ACHN (cell line): ENCODE data around the gene DGUOK.

Experiments used
- DNase-seq: peaks from one replicate; pipeline ENCODE4 v3.0.0-alpha.2; 2015
- in situ Hi-C: cut with HindIII; loops from 2 replicates; pipeline ENCODE4 v1.10.0; 2017; ENCODE audit warnings: low sequenced_read_pairs, low pct_ligation_motif_present, low pct_unique_long_range_greater_than_20kb

Gene DGUOK

GRCh38 chr2:73917296-73917695 is 9.4 kb upstream of the DGUOK start:
- in situ Hi-C loops = no loop called here
- DNase-seq = no peak

DNA sequence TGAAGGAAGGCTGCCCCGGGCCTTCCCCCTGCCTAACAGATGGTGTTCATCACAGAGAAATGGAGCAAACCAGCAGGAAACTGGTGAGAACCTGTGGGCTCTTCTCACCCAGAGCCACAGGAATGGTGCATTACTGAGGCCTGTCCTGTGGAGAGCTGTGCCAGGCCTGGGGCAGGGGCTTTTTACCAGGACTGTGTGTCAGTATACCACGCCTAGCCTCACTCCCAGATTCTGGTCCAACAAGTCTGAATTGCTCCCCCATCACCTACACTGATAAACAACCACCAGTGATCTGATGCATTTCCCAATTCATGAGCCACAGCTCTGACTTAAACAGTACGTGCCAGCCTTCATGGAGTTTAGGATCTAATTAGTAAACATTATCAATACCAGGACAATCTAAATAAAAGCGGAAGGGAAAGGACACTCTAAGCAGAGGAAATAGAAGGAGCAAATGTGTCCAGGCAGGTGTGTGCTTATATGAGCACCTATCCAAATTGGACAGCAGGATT is 8.9 kb upstream of the DGUOK start:
- in situ Hi-C loops = no loop called here
- DNase-seq = no peak

DNA sequence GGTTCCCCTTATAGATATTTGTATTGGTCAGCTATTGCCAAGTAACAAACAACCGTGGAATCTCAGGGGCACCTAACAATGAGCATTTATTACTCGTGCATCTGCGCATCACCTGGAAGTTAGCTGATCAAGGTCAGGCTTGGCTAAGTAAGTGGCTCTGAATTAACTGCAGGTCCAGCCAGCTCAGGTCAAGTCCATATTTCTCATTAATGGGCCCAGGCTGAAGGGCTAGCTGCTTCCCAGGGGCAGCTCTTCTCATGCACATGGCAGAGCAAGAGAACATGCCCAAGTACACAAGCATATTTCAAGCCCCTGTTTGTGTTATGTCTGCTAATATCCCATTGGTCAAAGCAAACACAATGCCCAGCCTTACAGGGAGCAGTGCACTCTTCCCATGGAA is 7.8 kb upstream of the DGUOK start:
- in situ Hi-C loops = no loop called here
- DNase-seq = no peak

DNA sequence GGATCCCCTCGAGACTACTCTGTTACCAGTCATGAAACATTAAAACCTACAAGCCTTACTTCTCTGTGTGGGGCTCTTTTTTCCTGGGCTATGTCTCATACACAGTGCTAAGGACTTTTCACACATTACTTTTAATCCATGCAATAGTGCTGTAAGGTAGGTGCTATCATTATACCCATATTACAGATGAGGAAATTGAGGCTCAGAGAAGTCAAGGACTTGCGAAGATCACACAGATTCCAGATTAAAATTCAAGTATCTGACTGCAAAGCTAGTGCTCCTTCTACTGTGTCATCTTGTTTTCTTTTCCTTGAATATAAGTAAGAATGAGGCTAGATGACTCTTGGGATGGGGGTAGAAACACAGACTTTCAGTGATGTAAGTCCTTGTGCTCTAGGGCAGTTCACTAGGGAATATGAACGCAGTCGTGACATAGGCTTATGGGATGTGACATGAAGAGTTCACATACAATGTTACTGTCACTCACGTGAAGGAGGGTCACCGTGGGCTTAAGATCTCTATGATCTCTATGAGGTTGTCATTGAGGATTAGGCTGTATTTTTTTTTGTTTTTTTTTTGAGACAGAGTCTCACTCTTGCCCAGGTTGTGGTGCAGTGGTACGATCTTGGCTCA is 7.0 kb upstream of the DGUOK start:
- in situ Hi-C loops = no loop called here
- no peak for DNase-seq

GRCh38 chr2:73920577-73921545 is 5.8 kb upstream of the DGUOK start:
- peak; percentile 65 for DNase-seq
- in situ Hi-C loops = no loop called here

- no peak for DNase-seq
- in situ Hi-C loops = no loop called here
These were observed 5.1 kb upstream of the DGUOK start for GRCh38 chr2:73921581-73921980.

GRCh38 chr2:73922681-73923080 is 4.0 kb upstream of the DGUOK start:
- in situ Hi-C loops = no loop called here

DNA sequence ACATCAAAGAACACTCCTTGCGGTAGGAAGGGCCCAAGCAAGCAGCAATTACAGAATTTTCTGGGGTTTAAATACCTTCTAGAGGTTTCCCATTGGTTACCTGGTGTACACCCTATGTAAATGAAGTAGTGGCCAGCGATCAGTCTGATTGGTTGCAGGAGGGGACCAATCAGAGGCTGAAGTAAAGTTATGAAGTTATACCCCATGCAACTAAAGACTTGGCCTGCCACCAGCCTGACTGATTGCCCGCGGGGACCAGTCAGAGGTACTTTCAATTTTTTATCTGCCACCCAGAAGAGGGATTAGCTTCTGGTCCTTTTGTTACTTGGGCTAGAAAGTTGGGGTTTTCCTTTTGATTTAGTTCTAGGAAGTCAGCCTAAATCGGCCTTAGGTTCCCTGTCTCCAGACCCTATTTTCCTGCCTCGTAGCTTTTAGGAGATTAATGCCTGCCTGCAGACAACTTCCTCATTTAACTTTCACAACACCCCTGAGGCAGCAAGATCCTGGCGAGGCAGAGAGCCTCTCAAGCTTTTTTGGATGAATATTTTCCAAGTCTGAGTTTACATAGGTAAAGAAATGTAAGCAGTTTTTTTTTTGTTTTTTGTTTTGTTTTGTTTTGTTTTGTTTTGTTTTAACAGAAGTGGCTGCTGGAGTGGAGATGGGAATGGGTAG is 1.5 kb upstream of the DGUOK start:
- no peak for DNase-seq

More at GRCh38 chr2:73922681-73923080, 4.0 kb upstream of the DGUOK start:
- no peak for DNase-seq

GRCh38 chr2:73925853-73926492 is 707 bp upstream of the DGUOK start:
- DNase-seq = no peak
- in situ Hi-C loops = no loop called here

More for the DNA sequence above, 1.5 kb upstream of the DGUOK start:
- in situ Hi-C loops = no loop called here

DNA sequence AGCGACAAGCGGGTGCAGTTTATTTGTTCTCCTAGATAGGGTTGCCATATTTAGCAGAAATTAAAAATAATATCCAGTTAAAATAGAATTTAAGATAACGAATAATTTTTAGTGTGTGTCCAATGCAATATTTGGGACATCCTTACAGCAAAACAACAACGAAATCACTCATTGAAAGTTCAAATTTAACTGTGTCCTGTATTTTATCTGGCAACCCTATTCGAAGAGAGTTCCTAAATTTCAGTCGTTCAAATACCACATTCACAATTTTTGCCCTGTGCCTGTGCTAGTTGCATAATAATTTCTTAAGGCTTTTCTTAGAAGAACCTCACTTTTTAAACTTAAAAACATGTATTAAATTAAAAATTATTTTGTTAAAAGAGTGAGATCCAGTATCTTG is 664 bp downstream of the DGUOK start:
- in situ Hi-C loops = no loop called here
- no peak for DNase-seq

- in situ Hi-C loops = no loop called here
- no peak for DNase-seq
These were observed 2.3 kb downstream of the DGUOK start for GRCh38 chr2:73928963-73929347.

GRCh38 chr2:73930386-73930785 is 3.7 kb downstream of the DGUOK start:
- no peak for DNase-seq
- in situ Hi-C loops = no loop called here

DNA sequence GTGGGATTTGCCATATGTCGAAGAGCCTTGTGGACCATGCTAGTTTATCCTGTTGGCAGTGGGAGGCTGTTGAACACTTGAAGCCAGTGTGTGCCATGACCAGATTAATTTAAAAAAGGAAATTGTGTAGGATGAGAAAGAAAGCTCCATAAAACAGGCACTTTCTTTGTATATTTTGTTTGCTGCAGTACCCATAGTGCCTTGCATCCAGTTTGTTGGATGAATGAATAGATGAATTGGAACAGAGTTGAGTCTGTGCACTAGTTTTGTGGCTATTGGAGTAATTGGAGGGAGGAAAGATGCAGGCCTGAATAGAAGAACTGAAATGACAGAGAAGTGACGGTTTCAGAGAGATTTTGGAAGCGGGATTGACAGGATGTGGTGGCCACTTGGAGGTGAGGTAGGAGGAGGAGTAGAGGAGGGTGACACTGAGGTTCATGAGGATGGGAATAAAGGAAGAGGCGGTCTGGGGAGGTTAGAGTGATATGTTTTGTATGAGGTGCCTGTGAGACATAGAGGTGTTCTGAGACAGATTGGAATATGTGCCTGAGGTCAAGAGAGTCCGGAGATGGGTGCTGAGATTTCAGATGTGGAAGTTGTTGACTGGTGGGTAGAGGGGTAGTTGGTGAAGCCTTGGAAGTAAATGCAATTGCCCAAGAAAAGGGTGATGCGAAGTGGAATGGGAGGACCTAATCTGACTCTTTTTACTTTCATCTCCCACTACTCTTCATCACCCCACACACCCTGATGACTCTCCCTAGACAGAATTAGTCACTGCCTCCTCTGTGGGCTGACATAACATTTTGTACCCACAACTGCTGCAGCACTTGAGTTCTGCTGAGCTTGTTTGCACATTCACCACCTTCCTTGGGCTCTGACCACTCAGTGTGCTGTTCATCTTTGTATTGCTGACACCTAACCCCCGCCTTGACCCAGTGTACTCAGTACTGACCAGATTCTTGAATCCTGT is 5.1 kb downstream of the DGUOK start:
- in situ Hi-C loops = no loop called here
- peak; percentile 38 for DNase-seq

DNA sequence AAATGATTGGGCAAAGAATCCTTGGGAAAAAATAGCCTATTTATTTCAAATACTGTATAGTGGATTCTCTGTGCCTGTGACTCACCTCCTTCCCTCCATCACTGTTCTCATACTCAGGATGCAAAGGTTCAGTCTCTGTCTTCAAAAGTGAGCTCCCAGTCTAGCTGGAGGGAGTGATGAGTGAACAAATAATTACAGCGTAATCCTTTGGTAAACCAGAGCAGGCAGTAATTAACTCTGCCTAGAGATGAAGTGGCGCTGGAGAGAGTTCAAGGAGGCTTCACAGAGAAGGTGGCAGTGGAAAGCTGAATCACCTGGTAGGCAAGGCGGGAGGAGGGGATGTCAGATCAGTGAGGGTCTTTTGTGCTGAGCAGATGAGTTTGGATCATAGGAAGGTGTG is 6.5 kb downstream of the DGUOK start:
- DNase-seq = no peak
- in situ Hi-C loops = no loop called here

- in situ Hi-C loops = no loop called here
- no peak for DNase-seq
These were observed 9.0 kb downstream of the DGUOK start for GRCh38 chr2:73935641-73936040.

DNA sequence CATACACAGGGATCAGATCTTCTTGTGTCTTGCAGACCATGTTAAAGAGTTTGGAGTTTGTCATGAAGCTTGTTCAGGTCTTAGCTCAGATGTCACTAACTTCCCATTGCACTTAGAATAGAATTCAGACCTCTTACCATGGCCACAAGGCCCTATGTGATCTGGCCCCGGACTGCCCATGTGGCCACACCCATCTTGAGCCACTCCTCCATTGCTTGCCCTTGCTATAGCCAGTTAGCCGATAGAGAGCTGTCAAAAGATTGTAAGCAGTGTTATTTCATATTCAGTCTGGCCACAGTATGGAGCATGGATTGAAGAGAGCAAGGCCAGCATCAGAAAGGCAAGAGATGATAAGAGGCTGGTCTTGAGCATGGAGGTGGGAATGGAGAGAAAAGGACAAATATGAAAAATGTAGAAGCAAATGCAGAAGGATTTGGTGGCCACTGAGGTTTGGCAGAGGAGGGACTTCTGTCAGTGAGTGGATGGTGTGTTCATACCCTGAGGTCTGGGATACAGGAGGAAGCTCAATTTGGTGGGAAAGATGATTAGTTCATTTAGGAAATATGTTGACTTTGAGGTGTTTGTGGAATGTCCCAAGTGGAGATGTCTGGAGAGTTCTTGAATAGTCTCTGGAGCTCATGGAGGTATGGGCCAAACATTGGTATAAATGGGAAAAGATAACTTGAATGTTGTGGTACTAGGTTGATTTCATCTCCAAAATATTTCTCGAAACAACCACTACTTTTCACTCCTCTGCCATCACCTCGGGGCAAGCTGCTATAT is 10.6 kb downstream of the DGUOK start:
- no peak for DNase-seq
- in situ Hi-C loops = no loop called here

GRCh38 chr2:73937899-73938298 is 11.2 kb downstream of the DGUOK start:
- in situ Hi-C loops = no loop called here

More at GRCh38 chr2:73937899-73938298, 11.2 kb downstream of the DGUOK start:
- no peak for DNase-seq
